Liver (tissue), 9 donors: Measurements from ENCODE around the gene BSN. TPM values are rescaled to one million over a fixed set of nuclear protein-coding genes. Genes with fewer than 3 reads are reported as not detected.

Experiments
- DNase-seq: peaks from one replicate; pipeline ENCODE4 v3.0.0-alpha.2; 2017; ENCODE audit warnings: low spot score
- H3K27ac ChIP-seq, 2 donors: one replicate each; pipeline ENCODE4 v1.7.0; 2013; ENCODE audit warnings: inconsistent platforms in 2 of 2, low read length in 2 of 2, control low read depth in 1 of 2, low read depth in 1 of 2, mild to moderate bottlenecking in 1 of 2
- H3K27me3 ChIP-seq, 4 donors: one replicate each; pipeline versions ENCODE4 v1.6.1 to v1.7.0; 2013; ENCODE audit warnings: low read length in 3 of 4, inconsistent platforms in 1 of 4, mild to moderate bottlenecking in 1 of 4, moderate library complexity in 1 of 4; ENCODE audit not compliant: control insufficient read depth in 4 of 4, insufficient read depth in 4 of 4
- H3K36me3 ChIP-seq, 4 donors: one replicate each; pipeline versions ENCODE4 v1.6.1 to v1.7.0; 2013; ENCODE audit warnings: low read length in 3 of 4, mild to moderate bottlenecking in 3 of 4, low read depth in 1 of 4, moderate library complexity in 1 of 4; ENCODE audit not compliant: control insufficient read depth in 4 of 4, insufficient read depth in 3 of 4
- H3K4me1 ChIP-seq, 4 donors: one replicate each; pipeline versions ENCODE4 v1.6.1 to v1.7.0; 2013; ENCODE audit warnings: low read length in 3 of 4, mild to moderate bottlenecking in 3 of 4, moderate library complexity in 1 of 4; ENCODE audit not compliant: control insufficient read depth in 4 of 4, insufficient read depth in 4 of 4
- H3K4me3 ChIP-seq, 3 donors: one replicate each; pipeline versions ENCODE4 v1.6.1 to v1.7.0; 2013; ENCODE audit warnings: low read length in 3 of 3, control low read depth in 1 of 3, low read depth in 1 of 3, mild to moderate bottlenecking in 1 of 3
- H3K9ac ChIP-seq, 2 donors: one replicate each; pipeline ENCODE4 v1.7.0; 2013; ENCODE audit warnings: low read length in 2 of 2, mild to moderate bottlenecking in 2 of 2, moderate library complexity in 2 of 2, control low read depth in 1 of 2, low read depth in 1 of 2
- H3K9me3 ChIP-seq, 4 donors: one replicate each; pipeline versions ENCODE4 v1.6.1 to v1.7.0; 2013; ENCODE audit warnings: low read length in 3 of 4; ENCODE audit not compliant: control insufficient read depth in 4 of 4
- ATF3 ChIP-seq: IDR thresholded peaks from 2 replicates; pipeline ENCODE4 v1.6.1; 2016; ENCODE audit warnings: antibody characterized with exemption
- EGR1 ChIP-seq, 2 donors: IDR thresholded peaks; 2 replicates each; pipeline ENCODE4 v1.6.1; 2016 to 2018; ENCODE audit warnings: antibody characterized with exemption in 2 of 2, low read depth in 2 of 2
- FOXA1 ChIP-seq: IDR thresholded peaks from 2 replicates; pipeline ENCODE4 v1.6.1; 2016; ENCODE audit warnings: antibody characterized with exemption
- FOXA2 ChIP-seq: IDR thresholded peaks from 2 replicates; pipeline ENCODE4 v1.6.1; 2016; ENCODE audit warnings: antibody characterized with exemption
- GABPA ChIP-seq, 2 donors: IDR thresholded peaks in 1 of 2; conservative IDR thresholded peaks in 1 of 2; 2 replicates each; pipeline ENCODE4 v1.6.1; 2016; ENCODE audit warnings: antibody characterized with exemption in 2 of 2, mild to moderate bottlenecking in 1 of 2, moderate library complexity in 1 of 2
- HNF4A ChIP-seq, 2 donors: conservative IDR thresholded peaks; 2 replicates each; pipeline ENCODE4 v1.6.1; 2016; ENCODE audit warnings: antibody characterized with exemption in 2 of 2, mild to moderate bottlenecking in 2 of 2
- HNF4G ChIP-seq: IDR thresholded peaks from 2 replicates; pipeline ENCODE4 v1.6.1; 2016; ENCODE audit warnings: antibody characterized with exemption
- JUND ChIP-seq, 2 donors: IDR thresholded peaks; 2 replicates each; pipeline ENCODE4 v1.6.1; 2016; ENCODE audit warnings: antibody characterized with exemption in 2 of 2
- NR2F2 ChIP-seq: IDR thresholded peaks from 2 replicates; pipeline ENCODE4 v1.6.1; 2016; ENCODE audit warnings: antibody characterized with exemption
- RAD21 ChIP-seq, 2 donors: IDR thresholded peaks; 2 replicates each; pipeline ENCODE4 v1.6.1; 2016; ENCODE audit warnings: antibody characterized with exemption in 2 of 2, mild to moderate bottlenecking in 2 of 2
- REST ChIP-seq: IDR thresholded peaks from 2 replicates; pipeline ENCODE4 v1.6.1; 2016; ENCODE audit warnings: antibody characterized with exemption, mild to moderate bottlenecking
- RXRA ChIP-seq, 2 donors: IDR thresholded peaks; 2 replicates each; pipeline ENCODE4 v1.6.1; 2017 to 2018; ENCODE audit warnings: antibody characterized with exemption in 2 of 2, mild to moderate bottlenecking in 1 of 2
- SP1 ChIP-seq: IDR thresholded peaks from 2 replicates; pipeline ENCODE4 v1.6.1; 2018; ENCODE audit warnings: antibody characterized with exemption, mild to moderate bottlenecking
- TAF1 ChIP-seq: conservative IDR thresholded peaks from 2 replicates; pipeline ENCODE4 v1.6.1; 2016; ENCODE audit warnings: antibody characterized with exemption, mild to moderate bottlenecking
- YY1 ChIP-seq: IDR thresholded peaks from 2 replicates; pipeline ENCODE4 v1.6.1; 2016; ENCODE audit warnings: antibody characterized with exemption, mild to moderate bottlenecking
- ZBTB33 ChIP-seq: IDR thresholded peaks from 2 replicates; pipeline ENCODE4 v1.6.1; 2016; ENCODE audit warnings: antibody characterized with exemption
- WGBS: extraction: QIAGEN DNeasy Blood & Tissue Kit; methylation state at CpG from one replicate; pipeline ENCODE4 v1.1.7; 2013; 5-methylcytosine and 5-hydroxymethylcytosine counted together
- polyA plus RNA-seq, 2 donors: library from polyadenylated mRNA; stranded (reverse) in 1 of 2; unstranded in 1 of 2; fragments of 200-250 nt in 1 of 2; fragments of >200 nt in 1 of 2; fragmentation: Nextera tagmentation in 1 of 2; extraction: Ambion mirVana in 1 of 2; gene quantifications; one replicate each; pipeline versions ENCODE4 v1.2.1 to v1.2.3, GENCODE V29; 2013 to 2015
- total RNA-seq, 2 donors: library from RNA; depleted of rRNA; stranded (reverse); fragments of >200 nt; gene quantifications; one replicate each; pipeline ENCODE4 v1.2.3, GENCODE V29; 2014
- TF ChIP-seq, protein P1 (sequence below): IDR thresholded peaks from 2 replicates; pipeline ENCODE4 v1.6.1; 2016; ENCODE audit warnings: antibody characterized with exemption
- donor health status: healthy.
- donor health status: healthy.
- donor health status: healthy.
- donor health status: healthy.
- donor health status: healthy.

Gene BSN
- total and polyA plus RNA-seq, 4 donors: 0.32 to 0.67 (median 0.40) TPM

- no peak overlapping the region for H3K4me3 ChIP-seq
- DNase-seq: no peak
- no peaks in the 10 kb centered on the region for H3K4me1 ChIP-seq
- no peaks in the 10 kb centered on the region for H3K36me3 ChIP-seq
- H3K9ac ChIP-seq: no peak overlapping the region
- no peaks in the 10 kb centered on the region for H3K9me3 ChIP-seq
- TF ChIP-seq ATF3: no peak
- H3K27ac ChIP-seq: no peak overlapping the region
- no peaks in the 10 kb centered on the region for H3K27me3 ChIP-seq
- WGBS: 98% methylated on average over 1 of the region's 1 CpG
Measured at GRCh38 chr3:49600781-49601180, 46.5 kb downstream of the BSN start.

DNA sequence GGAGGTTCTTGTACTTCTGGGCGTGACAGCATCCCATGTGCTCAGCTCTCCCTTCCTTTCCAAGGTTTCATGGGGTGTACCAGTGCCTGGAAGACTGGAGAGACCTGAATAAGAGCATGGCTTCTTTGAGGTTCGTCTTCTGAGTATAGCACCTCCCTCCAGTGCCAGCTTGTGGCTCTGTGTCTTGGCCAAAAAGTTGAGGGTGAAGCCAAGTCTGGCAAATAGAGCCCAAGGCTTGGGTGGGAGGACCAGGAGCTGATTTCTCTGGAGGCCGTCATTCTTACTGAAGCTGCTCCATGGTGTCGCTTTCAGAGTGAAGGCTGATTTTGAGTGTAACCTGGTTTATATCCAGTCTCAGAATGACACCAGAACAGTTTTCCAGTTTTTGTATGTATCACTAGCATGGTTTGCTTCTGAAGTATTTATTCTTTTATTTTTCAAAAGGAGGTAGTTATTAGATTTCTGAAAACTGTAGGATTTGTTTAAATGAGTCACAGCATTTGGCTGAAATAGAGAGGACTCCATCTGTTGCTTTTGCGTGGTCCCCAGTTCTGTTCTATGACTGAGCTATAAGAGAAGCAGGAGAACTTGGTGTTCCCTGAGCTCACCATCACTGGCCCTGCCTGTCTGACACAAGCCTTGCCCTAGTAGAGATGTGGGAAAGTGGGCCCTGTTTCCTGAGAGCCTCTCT is 47.2 kb downstream of the BSN start:
- H3K4me3 ChIP-seq: no peak overlapping the region
- H3K36me3 ChIP-seq: no peaks in the 10 kb centered on the region
- TF ChIP-seq ATF3: no peak
- TF ChIP-seq EGR1 (IDR thresholded peaks at IDR 0.05; ENCODE audit: low read depth in 2 of 2): no peak
- TF ChIP-seq NR2F2: no peak
- TF ChIP-seq, protein P1, sequence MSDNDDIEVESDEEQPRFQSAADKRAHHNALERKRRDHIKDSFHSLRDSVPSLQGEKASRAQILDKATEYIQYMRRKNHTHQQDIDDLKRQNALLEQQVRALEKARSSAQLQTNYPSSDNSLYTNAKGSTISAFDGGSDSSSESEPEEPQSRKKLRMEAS: no peak
- TF ChIP-seq YY1: no peak
- no peak for TF ChIP-seq FOXA2
- no peak for TF ChIP-seq REST
- TF ChIP-seq HNF4A (conservative IDR thresholded peaks at IDR 0.05): no peak
- no peak for TF ChIP-seq RAD21 (IDR thresholded peaks at IDR 0.05)
- TF ChIP-seq SP1: no peak
- TF ChIP-seq GABPA (IDR thresholded peaks at IDR 0.05 in 1 of 2, conservative IDR thresholded peaks at IDR 0.05 in 1 of 2): no peak
- no peak for TF ChIP-seq RXRA (IDR thresholded peaks at IDR 0.05)
- TF ChIP-seq HNF4G: no peak
- TF ChIP-seq JUND (IDR thresholded peaks at IDR 0.05): no peak
- no peak overlapping the region for H3K9ac ChIP-seq
- 95% methylated on average over 5 of the region's 5 CpGs for WGBS
- no peaks in the 10 kb centered on the region for H3K27me3 ChIP-seq
- H3K27ac ChIP-seq: no peak overlapping the region
- no peak for DNase-seq
- H3K9me3 ChIP-seq: no peaks in the 10 kb centered on the region
- H3K4me1 ChIP-seq: no peaks in the 10 kb centered on the region

DNA sequence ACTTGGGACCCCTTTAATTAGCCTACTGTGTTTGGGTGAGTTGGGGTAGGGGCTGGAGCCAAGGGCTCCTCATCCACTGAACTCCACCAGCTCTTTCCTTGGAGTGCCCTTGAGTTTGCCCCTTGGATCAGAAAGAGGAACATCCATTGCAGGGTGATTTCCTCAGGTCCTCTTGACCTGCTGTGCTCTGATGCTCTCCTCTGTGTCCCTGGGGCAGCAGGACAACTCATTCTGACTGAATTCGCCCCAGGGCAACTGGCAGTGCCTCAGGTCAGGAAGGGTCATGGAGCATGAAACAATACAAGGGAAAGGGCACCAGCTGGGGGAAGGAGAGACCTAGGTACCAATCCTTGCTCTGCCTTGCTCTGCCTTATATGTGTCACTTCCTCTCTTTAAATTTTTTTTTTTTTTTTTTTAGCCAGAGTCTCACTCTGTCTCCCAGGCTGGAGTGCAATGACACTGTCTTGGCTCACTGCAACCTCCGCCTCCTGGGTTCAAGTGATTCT is 47.8 kb downstream of the BSN start:
- 95% methylated on average over 2 of the region's 2 CpGs for WGBS
- Histone ChIP-seq H3K9me3 (no peaks in the 10 kb centered on the region), H3K4me3 (no peak overlapping the region), H3K27ac (no peak overlapping the region), H3K4me1 (no peaks in the 10 kb centered on the region), H3K27me3 (no peaks in the 10 kb centered on the region), H3K36me3 (no peaks in the 10 kb centered on the region), H3K9ac (no peak overlapping the region)
- no peak for DNase-seq
- TF ChIP-seq EGR1 (IDR thresholded peaks at IDR 0.05; ENCODE audit: low read depth in 2 of 2) (no peak), REST (no peak), SP1 (no peak), ZBTB33 (no peak), FOXA1 (no peak), NR2F2 (no peak), GABPA (IDR thresholded peaks at IDR 0.05 in 1 of 2, conservative IDR thresholded peaks at IDR 0.05 in 1 of 2) (no peak), TAF1 (no peak)
